ENCODE results near the gene WDR75. TPM values are rescaled to one million over a fixed set of nuclear protein-coding genes. Genes with fewer than 3 reads are reported as not detected.

Gene WDR75
- total and polyA plus RNA-seq, 2 of the 13 experiments (the other 11 are each of a cell fraction or from before 2014, with no cell fraction given): 63.0 to 74.1 TPM

DNA sequence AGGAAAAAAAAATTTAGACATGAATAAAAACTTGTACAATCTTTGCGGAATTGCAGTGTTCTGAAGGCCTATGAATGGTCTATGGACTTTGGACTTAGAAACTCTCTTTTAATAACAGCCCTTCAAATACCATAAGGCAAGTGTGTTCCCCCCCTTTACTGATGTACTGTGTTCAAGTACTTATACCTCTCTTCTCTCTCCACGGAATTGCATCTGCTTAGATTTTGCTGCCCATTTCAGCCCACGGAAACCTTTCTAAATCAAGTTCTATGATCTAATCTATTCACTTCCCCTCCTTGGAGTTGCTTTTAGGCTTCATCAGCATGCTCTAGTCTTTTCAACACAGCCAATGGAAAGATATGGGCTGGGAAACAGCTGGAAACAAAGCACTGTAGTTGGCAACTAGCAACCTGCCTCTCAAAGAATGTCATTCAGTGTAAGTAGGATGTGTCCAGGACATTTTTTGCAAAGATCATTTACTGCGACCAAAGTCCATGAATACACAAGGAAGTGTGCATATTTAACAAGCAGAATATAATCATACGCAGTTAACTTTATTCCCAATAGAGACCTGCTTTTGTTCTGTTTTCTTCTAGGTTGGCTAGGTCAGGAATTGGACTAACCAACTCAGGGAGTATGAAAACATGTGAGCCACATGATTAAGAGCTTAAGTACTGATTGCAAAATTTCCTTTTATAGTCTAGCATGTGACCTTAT, 81.3 kb downstream of the WDR75 start (continued):
- TF ChIP-seq ZBTB26 (CRISPR knock-in tag; IDR thresholded peaks at IDR 0.05; ENCODE audit: borderline replicate concordance) (no peak), MEF2D (CRISPR knock-in tag; IDR thresholded peaks at IDR 0.05) (no peak), ADNP (CRISPR knock-in tag; IDR thresholded peaks at IDR 0.05) (no peak), EEA1 (CRISPR knock-in tag; IDR thresholded peaks at IDR 0.05; ENCODE audit: borderline replicate concordance) (no peak), NFE2 (CRISPR knock-in tag; IDR thresholded peaks at IDR 0.05) (no peak), ZNF446 (CRISPR knock-in tag; IDR thresholded peaks at IDR 0.05) (no peak), ZNF124 (CRISPR knock-in tag; IDR thresholded peaks at IDR 0.05) (no peak), CENPX (CRISPR knock-in tag; IDR thresholded peaks at IDR 0.05) (no peak), ZMYM2 (CRISPR knock-in tag; IDR thresholded peaks at IDR 0.05) (no peak), ZNF770 (CRISPR knock-in tag; IDR thresholded peaks at IDR 0.05) (no peak), IKZF1 (IDR thresholded peaks at IDR 0.05) (no peak), PHF20 (CRISPR knock-in tag; IDR thresholded peaks at IDR 0.05) (no peak), ZNF850 (CRISPR knock-in tag; conservative IDR thresholded peaks at IDR 0.05) (no peak), MEIS1 (CRISPR knock-in tag; IDR thresholded peaks at IDR 0.05; ENCODE audit: borderline replicate concordance) (no peak), FOXK1 (CRISPR knock-in tag; IDR thresholded peaks at IDR 0.05; ENCODE audit: borderline replicate concordance, low read depth) (0 out of 2 replicates have a peak, but pooled peaks have one; percentile 50), ZNF670 (CRISPR knock-in tag; IDR thresholded peaks at IDR 0.05; ENCODE audit: borderline replicate concordance) (no peak), TRAFD1 (CRISPR knock-in tag; IDR thresholded peaks at IDR 0.05; ENCODE audit: borderline replicate concordance) (no peak), ZNF383 (CRISPR knock-in tag; IDR thresholded peaks at IDR 0.05; ENCODE audit: borderline replicate concordance) (no peak), MYC (CRISPR knock-in tag; IDR thresholded peaks at IDR 0.05; ENCODE audit: borderline replicate concordance) (no peak)
- TF ChIP-seq, protein P1, sequence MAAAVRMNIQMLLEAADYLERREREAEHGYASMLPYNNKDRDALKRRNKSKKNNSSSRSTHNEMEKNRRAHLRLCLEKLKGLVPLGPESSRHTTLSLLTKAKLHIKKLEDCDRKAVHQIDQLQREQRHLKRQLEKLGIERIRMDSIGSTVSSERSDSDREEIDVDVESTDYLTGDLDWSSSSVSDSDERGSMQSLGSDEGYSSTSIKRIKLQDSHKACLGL (CRISPR knock-in tag; IDR thresholded peaks at IDR 0.05): no peak
- TF ChIP-seq, protein P2, sequence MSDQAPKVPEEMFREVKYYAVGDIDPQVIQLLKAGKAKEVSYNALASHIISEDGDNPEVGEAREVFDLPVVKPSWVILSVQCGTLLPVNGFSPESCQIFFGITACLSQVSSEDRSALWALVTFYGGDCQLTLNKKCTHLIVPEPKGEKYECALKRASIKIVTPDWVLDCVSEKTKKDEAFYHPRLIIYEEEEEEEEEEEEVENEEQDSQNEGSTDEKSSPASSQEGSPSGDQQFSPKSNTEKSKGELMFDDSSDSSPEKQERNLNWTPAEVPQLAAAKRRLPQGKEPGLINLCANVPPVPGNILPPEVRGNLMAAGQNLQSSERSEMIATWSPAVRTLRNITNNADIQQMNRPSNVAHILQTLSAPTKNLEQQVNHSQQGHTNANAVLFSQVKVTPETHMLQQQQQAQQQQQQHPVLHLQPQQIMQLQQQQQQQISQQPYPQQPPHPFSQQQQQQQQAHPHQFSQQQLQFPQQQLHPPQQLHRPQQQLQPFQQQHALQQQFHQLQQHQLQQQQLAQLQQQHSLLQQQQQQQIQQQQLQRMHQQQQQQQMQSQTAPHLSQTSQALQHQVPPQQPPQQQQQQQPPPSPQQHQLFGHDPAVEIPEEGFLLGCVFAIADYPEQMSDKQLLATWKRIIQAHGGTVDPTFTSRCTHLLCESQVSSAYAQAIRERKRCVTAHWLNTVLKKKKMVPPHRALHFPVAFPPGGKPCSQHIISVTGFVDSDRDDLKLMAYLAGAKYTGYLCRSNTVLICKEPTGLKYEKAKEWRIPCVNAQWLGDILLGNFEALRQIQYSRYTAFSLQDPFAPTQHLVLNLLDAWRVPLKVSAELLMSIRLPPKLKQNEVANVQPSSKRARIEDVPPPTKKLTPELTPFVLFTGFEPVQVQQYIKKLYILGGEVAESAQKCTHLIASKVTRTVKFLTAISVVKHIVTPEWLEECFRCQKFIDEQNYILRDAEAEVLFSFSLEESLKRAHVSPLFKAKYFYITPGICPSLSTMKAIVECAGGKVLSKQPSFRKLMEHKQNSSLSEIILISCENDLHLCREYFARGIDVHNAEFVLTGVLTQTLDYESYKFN (CRISPR knock-in tag; conservative IDR thresholded peaks at IDR 0.05): peak; percentile 62
